NB4 (cell line): ENCODE data around the gene GRM7.

Experiments used
- DNase-seq: peaks from one replicate; pipeline ENCODE4 v3.0.0; 2010; ENCODE audit warnings: low read depth
- H3K4me3 ChIP-seq: one replicate; pipeline ENCODE4 v1.5.1; 2011; ENCODE audit warnings: mild to moderate bottlenecking, low read depth, low read length, moderate library complexity
- MYC ChIP-seq: IDR thresholded peaks from 2 replicates; pipeline ENCODE4 v1.6.1; 2011; ENCODE audit warnings: low read depth, low read length
- POLR2A ChIP-seq: IDR thresholded peaks from 2 replicates; pipeline ENCODE4 v1.6.1; 2011; ENCODE audit warnings: mild to moderate bottlenecking; ENCODE audit not compliant: insufficient read length; ENCODE audit errors: extremely low read depth
- TF ChIP-seq, protein P1 (sequence below): IDR thresholded peaks from one replicate; pipeline ENCODE4 v1.5.1; 2012; ENCODE audit warnings: low read depth, low read length
- TF ChIP-seq, protein P2 (sequence below): IDR thresholded peaks from 2 replicates; pipeline ENCODE4 v1.6.1; 2011; ENCODE audit warnings: low read depth, low read length

The GRM7 gene

DNA sequence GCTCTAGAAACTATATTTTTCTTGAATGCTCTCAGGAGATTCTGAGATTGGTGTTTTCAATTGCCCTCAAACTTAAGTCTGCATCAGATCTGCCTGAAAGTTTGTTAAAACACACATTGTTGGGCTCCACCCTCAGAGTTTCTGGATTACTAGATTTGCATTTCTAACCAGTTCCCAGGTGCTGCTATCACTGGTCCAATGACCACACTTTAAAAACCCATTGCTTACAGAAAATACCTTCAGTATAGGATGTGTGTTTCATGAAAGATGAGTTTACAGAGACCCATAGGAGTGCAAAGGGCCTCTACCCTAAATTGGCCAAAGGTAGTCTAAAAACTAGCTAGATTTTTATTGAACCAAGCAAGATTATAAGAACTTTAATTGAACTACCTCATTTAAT, 17.8 kb downstream of the GRM7 start:
- TF ChIP-seq POLR2A (no peak), MYC (no peak)
- TF ChIP-seq, protein P1, sequence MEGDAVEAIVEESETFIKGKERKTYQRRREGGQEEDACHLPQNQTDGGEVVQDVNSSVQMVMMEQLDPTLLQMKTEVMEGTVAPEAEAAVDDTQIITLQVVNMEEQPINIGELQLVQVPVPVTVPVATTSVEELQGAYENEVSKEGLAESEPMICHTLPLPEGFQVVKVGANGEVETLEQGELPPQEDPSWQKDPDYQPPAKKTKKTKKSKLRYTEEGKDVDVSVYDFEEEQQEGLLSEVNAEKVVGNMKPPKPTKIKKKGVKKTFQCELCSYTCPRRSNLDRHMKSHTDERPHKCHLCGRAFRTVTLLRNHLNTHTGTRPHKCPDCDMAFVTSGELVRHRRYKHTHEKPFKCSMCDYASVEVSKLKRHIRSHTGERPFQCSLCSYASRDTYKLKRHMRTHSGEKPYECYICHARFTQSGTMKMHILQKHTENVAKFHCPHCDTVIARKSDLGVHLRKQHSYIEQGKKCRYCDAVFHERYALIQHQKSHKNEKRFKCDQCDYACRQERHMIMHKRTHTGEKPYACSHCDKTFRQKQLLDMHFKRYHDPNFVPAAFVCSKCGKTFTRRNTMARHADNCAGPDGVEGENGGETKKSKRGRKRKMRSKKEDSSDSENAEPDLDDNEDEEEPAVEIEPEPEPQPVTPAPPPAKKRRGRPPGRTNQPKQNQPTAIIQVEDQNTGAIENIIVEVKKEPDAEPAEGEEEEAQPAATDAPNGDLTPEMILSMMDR, result no peak
- TF ChIP-seq, protein P2, sequence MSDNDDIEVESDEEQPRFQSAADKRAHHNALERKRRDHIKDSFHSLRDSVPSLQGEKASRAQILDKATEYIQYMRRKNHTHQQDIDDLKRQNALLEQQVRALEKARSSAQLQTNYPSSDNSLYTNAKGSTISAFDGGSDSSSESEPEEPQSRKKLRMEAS, result no peak
- no peak overlapping the region for H3K4me3 ChIP-seq
- no peak for DNase-seq

DNA sequence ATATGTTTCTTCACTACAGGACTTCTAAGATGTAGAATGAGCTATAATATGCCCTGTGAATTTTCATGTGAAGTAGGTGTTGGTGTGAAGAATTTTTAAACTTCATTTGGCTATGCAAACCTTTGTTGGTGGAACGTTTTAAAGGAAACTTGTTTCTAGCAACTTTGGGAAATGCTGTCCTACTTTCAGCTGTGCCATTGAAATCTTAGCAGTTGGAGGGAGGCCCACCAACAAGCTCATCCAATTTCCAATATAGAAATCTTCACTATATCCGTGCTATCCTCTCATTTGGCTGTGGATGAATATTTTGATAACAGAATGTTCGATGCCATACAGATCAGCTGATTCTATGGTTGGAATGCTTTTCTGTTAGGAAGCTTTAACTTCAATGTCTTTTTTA, 51.3 kb downstream of the GRM7 start:
- DNase-seq, result no peak
- TF ChIP-seq, protein P2, result no peak
- TF ChIP-seq MYC (no peak), POLR2A (no peak)
- TF ChIP-seq, protein P1, result no peak
- no peak overlapping the region for H3K4me3 ChIP-seq

DNA sequence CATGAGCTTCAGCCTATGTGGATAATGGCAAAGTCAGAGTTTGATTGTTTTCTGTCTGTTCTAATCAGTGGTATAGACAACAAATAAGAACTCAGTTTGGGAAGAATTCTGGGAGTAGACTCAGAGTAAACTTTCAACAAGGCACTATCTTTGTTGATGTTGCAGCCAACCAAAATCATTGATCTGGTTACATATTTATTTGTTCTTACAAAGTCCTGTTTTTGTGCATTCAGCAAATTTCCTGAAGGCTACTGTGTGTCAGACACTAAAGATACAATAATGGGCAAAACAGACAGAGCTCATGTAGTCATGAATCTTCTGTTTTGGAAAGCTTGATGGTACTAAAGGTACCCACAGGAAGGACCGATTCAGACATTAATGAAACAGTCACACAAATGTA, 55.0 kb downstream of the GRM7 start:
- no peak for DNase-seq
- no peak for TF ChIP-seq POLR2A
- TF ChIP-seq MYC, result no peak
- TF ChIP-seq, protein P2, result no peak
- TF ChIP-seq, protein P1, result no peak
- H3K4me3 ChIP-seq, result no peak overlapping the region

DNA sequence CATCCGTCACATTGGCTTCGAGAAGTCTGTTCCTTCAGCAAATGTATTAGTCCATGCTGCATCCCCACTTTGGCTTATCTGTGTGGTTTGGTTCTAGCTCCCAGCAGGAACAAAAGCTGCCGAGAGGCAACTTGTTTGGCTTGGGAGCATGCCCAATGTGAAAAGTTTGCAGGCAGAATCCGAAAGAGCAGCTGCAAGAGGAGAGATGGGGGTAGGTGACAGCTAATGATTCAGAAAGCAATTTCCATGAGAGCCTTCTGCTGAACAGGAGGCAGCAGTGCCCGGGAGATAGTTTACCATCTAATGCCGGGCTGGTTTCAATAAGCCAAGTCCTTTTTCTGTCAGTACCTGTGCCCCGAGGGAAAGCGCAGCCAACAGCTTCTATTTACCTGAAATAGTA, 60.2 kb downstream of the GRM7 start:
- no peak overlapping the region for H3K4me3 ChIP-seq
- no peak for DNase-seq
- TF ChIP-seq POLR2A, result no peak
- no peak for TF ChIP-seq MYC
- TF ChIP-seq, protein P2, result no peak

DNA sequence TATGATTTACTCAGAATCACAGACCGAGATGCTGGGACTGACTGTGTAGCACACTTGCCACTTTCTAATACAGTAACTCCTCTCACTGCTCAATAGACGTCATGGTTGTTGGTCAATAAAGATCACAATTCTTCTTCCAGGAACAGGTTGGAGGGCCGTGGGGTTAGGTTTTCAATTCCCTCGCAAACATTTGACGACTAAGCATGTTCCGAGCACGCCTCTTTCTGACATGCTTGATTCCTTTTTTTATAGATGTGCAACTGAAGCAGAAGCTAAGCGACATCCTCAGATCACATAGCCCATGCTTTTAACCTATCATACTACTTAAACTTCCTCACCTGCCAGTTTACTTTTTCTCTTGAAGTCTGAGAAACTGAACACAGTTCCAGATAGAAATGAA, 61.0 kb downstream of the GRM7 start:
- TF ChIP-seq, protein P2, result no peak
- TF ChIP-seq MYC (no peak), POLR2A (no peak)
- TF ChIP-seq, protein P1, result no peak
- H3K4me3 ChIP-seq, result no peak overlapping the region
- DNase-seq, result no peak

DNA sequence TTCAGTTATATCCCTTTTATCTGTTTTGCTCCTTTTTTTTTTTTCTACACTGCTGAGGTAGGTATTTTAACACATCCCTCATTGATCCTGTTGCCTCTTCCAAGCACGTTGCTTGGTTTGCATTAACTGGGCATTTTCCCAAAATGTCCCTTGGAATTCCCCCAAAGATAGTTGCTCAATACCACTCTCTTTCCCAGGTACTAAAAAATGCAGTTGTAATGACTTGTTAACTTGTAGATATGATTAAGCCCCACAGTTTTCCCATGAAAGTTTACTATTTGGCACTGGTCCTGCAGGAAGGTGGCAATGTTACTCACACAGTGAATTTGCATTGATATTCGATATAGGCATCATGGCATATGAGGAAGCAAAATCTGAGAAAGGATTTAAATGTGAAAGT, 67.1 kb downstream of the GRM7 start:
- no peak for DNase-seq

More for the DNA sequence above, 67.1 kb downstream of the GRM7 start:
- no peak overlapping the region for H3K4me3 ChIP-seq
- TF ChIP-seq POLR2A (no peak), MYC (no peak)
- TF ChIP-seq, protein P1, result no peak
- TF ChIP-seq, protein P2, result no peak
